Lower lobe of right lung (tissue), 2 donors: ENCODE data around the gene JAKMIP1. TPM values are rescaled to one million over a fixed set of nuclear protein-coding genes. Genes with fewer than 3 reads are reported as not detected.

Experiments
- ATAC-seq, 2 donors: fragments of 200-7000 bp; cut with Tn5 transposase; one replicate each; pipeline ENCODE4 v1.9.1; 2020 to 2022; ENCODE audit warnings: mild to moderate bottlenecking in 2 of 2, moderate library complexity in 2 of 2
- DNase-seq: peaks from one replicate; pipeline ENCODE4 v3.0.0-alpha.2; 2020
- H3K27ac ChIP-seq: fragments of 200-600 bp; one replicate; pipeline ENCODE4 v1.8.0; 2022
- H3K27me3 ChIP-seq: fragments of 200-600 bp; one replicate; pipeline ENCODE4 v1.8.0; 2022; ENCODE audit warnings: low read depth
- H3K36me3 ChIP-seq: fragments of 200-600 bp; one replicate; pipeline ENCODE4 v1.8.0; 2022; ENCODE audit warnings: mild to moderate bottlenecking
- H3K4me1 ChIP-seq: fragments of 200-600 bp; one replicate; pipeline ENCODE4 v1.8.0; 2022
- H3K4me3 ChIP-seq: fragments of 200-600 bp; one replicate; pipeline ENCODE4 v1.8.0; 2022; ENCODE audit warnings: mild to moderate bottlenecking
- H3K9me3 ChIP-seq: fragments of 200-600 bp; one replicate; pipeline ENCODE4 v1.8.0; 2022
- intact Hi-C: fragments of 100-400 bp; cut with DNase I; formaldehyde crosslinking; loops from one replicate; pipeline ENCODE4 v1.11.0; 2022
- total RNA-seq: library from RNA; stranded (reverse); fragmentation: NEBNext Ultra II Directional; extraction: Animal tissue kit (Norgen Biotek cat#: 25700); gene quantifications from one replicate; pipeline ENCODE4 v1.2.1, GENCODE V29; 2021
- TF ChIP-seq, protein P1 (sequence below): fragments of 200-600 bp; IDR thresholded peaks from one replicate; pipeline ENCODE4 v1.8.0; 2022; ENCODE audit warnings: antibody characterized with exemption, mild to moderate bottlenecking
- donor health status: DM: no; HTN: yes; CAD: no; lungs with severe emphysema.

JAKMIP1 gene
- total RNA-seq, 1 donor from 2014 or later: 0.65 TPM

- Histone ChIP-seq H3K27ac (no peak overlapping the region), H3K4me1 (peaks cover 13% of the 10 kb centered on the region), H3K27me3 (peaks cover 61% of the 10 kb centered on the region), H3K9me3 (no peaks in the 10 kb centered on the region), H3K36me3 (no peaks in the 10 kb centered on the region), H3K4me3 (no peak overlapping the region)
- intact Hi-C loops: no loop called here
- ATAC-seq (no peak), DNase-seq (no peak)
- TF ChIP-seq, protein P1, sequence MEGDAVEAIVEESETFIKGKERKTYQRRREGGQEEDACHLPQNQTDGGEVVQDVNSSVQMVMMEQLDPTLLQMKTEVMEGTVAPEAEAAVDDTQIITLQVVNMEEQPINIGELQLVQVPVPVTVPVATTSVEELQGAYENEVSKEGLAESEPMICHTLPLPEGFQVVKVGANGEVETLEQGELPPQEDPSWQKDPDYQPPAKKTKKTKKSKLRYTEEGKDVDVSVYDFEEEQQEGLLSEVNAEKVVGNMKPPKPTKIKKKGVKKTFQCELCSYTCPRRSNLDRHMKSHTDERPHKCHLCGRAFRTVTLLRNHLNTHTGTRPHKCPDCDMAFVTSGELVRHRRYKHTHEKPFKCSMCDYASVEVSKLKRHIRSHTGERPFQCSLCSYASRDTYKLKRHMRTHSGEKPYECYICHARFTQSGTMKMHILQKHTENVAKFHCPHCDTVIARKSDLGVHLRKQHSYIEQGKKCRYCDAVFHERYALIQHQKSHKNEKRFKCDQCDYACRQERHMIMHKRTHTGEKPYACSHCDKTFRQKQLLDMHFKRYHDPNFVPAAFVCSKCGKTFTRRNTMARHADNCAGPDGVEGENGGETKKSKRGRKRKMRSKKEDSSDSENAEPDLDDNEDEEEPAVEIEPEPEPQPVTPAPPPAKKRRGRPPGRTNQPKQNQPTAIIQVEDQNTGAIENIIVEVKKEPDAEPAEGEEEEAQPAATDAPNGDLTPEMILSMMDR: no peak
Measured at GRCh38 chr4:6195602-6196319, 4.6 kb downstream of the JAKMIP1 start.

DNA sequence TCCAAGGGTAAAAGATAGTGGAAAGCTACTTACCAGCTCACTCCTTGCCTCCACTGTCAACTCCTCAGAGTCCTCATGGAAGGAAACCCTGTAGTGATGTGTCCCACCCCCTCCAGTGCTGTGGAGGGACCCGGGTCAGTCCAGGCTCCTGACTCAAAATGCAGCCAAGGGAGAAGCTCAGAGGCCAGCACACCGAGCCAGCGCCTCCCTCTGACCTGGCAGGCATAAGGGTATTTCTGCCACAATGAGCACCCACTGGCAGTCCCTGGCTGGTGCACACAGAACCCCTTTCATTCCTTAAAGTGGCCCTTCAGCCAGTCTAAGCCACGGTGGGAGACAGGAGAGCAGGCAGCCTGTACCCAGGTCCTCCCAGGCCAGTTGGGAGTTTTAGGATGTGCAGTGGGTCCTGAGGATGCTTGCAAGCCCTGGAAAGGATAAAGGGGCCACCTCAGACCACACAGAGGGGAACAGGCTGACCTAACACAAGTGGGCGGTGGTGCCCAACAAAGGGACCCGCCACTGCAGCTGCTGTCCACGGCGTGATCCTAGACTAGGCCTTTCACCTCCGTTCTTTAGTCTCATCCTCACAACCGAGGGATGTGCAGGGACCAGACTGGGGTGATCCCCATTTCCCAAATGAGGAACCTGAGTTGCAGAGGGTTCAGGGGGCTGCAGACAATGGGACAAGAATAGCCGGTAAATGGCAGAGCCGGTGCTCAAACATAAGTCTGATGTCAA is 5.7 kb downstream of the JAKMIP1 start:
- TF ChIP-seq, protein P1: no peak
- H3K4me1 ChIP-seq: peaks cover 8% of the 10 kb centered on the region
- DNase-seq (no peak), ATAC-seq (no peak)
- no peaks in the 10 kb centered on the region for H3K9me3 ChIP-seq
- intact Hi-C loops: no loop called here
- H3K27ac ChIP-seq: no peak overlapping the region
- H3K36me3 ChIP-seq: no peaks in the 10 kb centered on the region
- peaks cover 56% of the 10 kb centered on the region for H3K27me3 ChIP-seq
- no peak overlapping the region for H3K4me3 ChIP-seq

DNA sequence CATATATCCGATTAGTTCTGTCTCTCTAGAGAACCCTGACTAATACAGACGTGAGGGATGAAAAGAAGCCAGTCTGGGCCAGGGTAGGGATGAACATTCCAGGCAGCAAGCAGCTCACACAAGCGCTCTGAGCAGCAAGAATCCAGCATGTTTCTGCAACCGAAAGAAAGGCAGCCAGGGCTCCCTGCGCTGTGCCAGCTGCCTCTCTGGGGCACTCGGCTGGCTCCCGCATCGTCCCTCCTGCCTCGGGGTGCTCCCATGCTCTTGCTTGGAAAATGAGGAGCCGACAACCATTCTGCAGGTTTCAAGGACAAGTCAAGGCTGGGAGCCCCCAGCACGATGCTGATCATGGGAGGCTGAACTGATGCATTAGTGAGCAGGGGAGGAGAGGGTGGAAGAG is 7.0 kb downstream of the JAKMIP1 start:
- Histone ChIP-seq H3K9me3 (no peaks in the 10 kb centered on the region), H3K4me3 (no peak overlapping the region), H3K4me1 (no peaks in the 10 kb centered on the region), H3K27ac (no peak overlapping the region), H3K27me3 (peaks cover 43% of the 10 kb centered on the region), H3K36me3 (no peaks in the 10 kb centered on the region)
- intact Hi-C loops: no loop called here
- ATAC-seq: no peak
- TF ChIP-seq, protein P1: no peak
- DNase-seq: no peak

GRCh38 chr4:6192245-6192644 is 8.1 kb downstream of the JAKMIP1 start:
- no peaks in the 10 kb centered on the region for H3K36me3 ChIP-seq
- H3K9me3 ChIP-seq: no peaks in the 10 kb centered on the region
- ATAC-seq: no peak
- DNase-seq: no peak
- H3K27ac ChIP-seq: no peak overlapping the region
- TF ChIP-seq, protein P1: no peak
- H3K4me3 ChIP-seq: no peak overlapping the region
- no peaks in the 10 kb centered on the region for H3K4me1 ChIP-seq
- H3K27me3 ChIP-seq: peaks cover 33% of the 10 kb centered on the region
- intact Hi-C loops: no loop called here

- Histone ChIP-seq H3K27ac (no peak overlapping the region), H3K27me3 (peaks cover 26% of the 10 kb centered on the region), H3K4me3 (no peak overlapping the region), H3K4me1 (no peaks in the 10 kb centered on the region), H3K36me3 (no peaks in the 10 kb centered on the region), H3K9me3 (no peaks in the 10 kb centered on the region)
- no peak for DNase-seq
- intact Hi-C loops: no loop called here
- no peak for ATAC-seq
- TF ChIP-seq, protein P1: no peak
Measured at GRCh38 chr4:6191448-6192130, 8.8 kb downstream of the JAKMIP1 start.
